ENCODE data around the gene CELA3A.
A peak's percentile ranks its signal among the peaks of the same experiment; 100 is the strongest.
"Not testable (repeated sequence)": the region's sequence is repeated elsewhere in the genome, so short reads cannot be mapped to it uniquely, and the experiment has no call there.

Gene CELA3A

DNA sequence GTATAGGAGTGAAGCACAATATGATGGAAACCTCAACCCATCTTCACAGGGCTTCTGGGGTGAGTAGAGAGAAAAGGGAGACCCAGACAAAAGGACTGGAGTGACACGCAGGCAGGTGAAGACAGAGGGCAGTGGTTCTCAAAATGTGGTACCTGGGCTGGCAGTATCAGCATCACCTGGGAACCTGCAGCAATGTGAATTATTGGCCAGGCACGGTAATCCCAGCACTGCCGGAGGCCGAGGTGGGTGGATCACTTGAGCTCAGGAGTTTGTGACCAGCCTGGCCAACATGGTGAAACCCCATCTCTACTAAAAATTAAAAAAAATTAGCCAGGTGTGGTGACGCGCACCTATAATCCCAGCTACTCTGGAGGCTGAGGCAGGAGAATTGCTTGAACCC, 19.3 kb upstream of the CELA3A start:
- DNase-seq, result not testable (repeated sequence)

DNA sequence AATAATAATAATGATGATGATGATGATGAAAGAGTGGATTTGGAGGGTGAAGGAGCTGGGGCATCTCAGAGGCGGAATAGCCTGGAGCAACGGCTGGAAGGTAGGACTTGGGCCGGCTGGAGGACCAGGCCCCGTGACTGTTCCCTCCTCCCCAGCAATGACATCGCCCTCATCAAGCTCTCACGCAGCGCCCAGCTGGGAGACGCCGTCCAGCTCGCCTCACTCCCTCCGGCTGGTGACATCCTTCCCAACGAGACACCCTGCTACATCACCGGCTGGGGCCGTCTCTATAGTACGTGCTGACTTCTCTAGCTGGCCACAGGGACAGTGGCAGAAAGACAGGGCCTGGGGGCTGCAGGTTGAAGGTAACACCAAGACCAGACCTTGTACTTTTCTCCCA, 17.9 kb upstream of the CELA3A start:
- DNase-seq, result not testable (repeated sequence)

DNA sequence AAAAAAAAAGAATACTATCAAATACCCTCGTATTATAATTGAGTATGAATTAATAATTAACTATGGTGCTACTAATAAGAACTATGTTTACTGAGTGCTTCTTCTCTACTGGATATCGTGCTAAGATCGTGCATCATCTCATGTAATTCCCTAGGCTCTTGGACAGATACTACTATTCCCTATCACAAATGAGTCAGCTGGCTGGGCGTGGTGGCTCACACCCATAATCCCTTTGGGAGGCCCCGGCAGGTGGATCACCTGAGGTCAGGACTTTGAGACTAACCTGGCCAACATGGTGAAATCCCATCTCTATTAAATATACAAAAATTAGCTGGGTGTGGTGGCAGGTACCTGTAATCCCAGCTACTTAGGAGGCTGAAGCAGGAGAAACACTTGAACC, 15.6 kb upstream of the CELA3A start:
- not testable (repeated sequence) for DNase-seq

DNA sequence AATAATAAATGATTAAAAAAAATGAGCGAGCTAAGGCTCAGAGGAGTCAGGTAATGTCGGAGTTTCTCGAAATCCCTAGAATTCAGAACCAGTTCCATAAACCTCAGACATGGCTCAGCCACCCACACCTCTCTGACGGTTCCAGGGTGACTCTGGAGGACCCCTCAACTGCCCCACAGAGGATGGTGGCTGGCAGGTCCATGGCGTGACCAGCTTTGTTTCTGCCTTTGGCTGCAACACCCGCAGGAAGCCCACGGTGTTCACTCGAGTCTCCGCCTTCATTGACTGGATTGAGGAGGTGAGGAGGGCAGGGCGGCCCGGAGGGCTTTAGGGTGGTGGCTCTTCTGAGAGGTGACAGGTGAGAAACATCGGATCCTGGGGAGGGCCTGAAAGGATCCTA, 15.1 kb upstream of the CELA3A start:
- not testable (repeated sequence) for DNase-seq

DNA sequence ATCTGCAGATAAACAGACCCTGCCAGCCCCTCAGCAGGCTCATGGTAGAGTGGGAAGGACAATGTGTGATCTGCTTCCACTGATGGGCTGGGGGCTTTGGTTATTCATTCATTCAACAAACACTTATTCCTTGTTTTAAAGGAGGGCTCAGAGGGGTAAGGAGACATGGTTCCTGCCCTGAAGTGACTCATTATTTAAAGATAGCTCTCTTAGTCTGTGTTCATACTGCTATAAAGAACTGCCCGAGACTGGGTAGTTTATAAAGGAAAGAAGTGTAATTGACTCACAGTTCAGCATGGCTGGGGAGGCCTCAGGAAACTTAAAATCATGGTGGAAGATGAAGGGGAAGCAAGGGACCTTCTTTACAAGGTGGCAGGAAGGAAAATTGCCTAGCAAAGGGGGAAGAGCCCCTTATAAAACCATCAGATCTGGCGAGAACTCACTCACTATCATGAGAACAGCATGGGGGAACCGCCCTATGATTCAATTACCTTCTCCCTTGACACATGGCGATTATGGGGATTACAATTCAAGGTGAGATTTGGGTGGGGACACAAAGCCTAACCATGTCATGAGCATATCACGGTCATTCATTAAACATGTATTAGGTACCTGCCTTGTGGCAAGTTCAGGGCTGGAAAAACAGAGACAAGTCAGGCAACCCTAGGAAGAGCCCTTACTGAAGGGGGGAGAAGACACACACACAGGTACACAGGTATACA, 11.6 kb upstream of the CELA3A start:
- DNase-seq, result not testable (repeated sequence)

DNA sequence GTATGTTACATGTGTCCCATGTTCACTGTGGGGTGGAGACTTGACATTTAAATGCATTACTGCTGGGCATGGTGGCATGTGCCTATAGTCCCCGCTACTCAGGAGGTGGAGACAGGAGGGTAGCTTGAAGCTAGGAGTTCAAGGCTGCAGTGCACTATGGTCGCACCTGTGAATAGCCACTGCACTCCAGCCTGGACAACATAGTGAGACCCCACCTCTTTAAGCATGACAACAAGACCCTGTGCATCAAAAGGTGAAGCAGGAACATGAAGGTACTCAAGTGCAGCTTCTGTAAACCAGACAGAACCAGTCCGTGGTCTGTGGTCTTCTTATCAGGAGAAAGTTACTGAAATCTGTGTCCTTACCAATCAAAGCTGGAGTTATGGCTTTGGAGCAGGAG, 9.3 kb upstream of the CELA3A start:
- DNase-seq, result not testable (repeated sequence)

DNA sequence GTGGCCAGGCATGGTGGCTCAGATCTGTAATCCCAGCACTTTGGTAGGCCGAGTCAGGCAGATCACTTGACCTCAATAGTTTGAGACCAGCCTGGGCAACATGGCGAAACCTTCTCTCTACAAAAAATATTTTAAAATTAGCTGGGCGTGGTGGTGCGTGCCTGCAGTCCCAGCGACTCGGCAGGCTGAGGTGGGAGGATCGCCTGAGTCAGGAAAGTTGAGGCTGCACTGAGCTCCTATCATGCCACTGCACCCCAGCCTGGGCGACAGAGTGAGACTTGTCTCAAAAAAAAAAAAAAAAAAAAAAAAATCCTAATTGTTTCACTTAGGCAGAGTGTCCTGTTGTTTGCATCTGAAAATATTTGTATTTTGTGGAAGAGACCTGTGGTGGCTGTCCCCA, 6.7 kb upstream of the CELA3A start:
- not testable (repeated sequence) for DNase-seq

DNA sequence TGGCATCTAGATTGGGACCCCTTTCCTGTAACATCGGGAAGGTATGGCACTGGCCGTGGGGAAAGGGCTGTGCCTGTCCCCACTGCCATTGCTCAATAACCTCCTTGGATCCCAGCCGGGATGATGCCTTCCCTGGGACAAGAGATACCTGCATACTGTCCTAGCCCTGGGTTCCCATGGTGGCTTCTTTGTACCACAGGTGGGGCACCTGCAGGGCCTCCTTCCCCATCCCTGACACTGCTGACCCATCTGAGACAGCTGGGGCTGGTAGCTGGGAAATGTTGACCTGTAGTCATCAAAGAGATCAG, 4.8 kb upstream of the CELA3A start:
- DNase-seq, result not testable (repeated sequence)

DNA sequence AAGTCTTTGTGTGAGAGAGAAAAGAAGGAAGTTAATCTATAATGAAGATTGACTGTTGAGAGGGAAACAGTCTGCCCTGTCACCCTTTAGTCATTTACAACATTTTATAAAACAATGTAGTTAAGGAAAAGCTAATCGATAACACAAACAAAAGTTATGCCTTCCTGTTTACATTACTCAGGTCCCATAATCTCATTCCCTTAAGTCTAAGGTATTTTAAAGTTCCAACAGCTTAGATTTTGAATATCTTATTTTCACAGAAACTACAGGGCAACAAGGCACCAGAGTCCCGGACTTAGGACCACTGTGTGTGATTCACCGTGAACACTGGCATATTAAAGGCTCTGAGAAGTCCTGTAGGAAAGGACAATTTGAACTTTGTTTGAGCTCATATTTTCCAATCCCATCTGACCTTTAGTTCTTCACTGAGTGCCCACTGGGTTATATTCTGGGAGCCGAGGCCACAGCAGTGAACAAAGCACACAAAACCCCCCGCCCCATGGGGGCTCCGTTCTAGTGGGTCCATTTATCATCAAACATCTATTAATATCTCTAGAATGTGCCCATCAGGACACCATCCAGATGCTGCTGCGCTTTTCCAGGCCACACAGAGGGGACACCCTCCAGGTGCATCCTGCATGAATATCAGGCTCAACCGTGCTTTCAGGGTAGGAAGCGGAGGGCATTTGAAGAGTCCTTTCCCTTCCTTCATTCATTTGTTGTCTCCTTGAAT, 3.4 kb upstream of the CELA3A start:
- not testable (repeated sequence) for DNase-seq

DNA sequence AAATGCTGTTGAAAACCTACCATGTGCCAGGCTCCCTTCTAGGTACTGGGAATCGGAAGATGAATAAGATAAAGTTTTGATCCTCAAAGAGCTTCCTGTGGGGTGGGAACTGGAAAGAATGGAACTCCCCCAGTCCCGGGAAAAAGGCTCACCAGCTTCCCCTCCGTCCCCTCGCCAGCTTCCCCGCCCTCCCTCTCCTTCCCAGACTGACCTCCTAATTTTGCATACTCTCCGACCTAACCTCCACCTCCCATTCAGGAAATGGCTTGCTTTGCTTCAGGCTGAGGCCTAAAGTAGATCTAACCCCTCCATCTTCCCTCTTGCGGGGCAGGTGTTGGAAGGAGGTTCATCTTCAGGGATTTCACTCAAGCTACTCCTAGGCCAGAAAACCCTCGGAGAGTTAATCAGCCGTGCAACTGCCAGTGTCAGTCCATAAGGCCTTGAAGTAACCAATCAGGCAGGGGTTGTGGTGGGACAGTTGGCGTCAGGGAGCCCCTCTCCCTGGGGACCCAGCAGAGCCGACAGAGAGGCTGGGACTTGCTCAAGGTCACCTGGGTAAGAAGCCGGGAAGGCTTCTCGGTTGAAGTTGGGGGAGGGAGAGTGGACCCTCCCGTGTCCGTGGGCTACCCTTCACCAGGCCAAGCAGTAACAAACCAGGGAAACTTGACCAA, 2.7 kb upstream of the CELA3A start:
- DNase-seq, result not testable (repeated sequence)

DNA sequence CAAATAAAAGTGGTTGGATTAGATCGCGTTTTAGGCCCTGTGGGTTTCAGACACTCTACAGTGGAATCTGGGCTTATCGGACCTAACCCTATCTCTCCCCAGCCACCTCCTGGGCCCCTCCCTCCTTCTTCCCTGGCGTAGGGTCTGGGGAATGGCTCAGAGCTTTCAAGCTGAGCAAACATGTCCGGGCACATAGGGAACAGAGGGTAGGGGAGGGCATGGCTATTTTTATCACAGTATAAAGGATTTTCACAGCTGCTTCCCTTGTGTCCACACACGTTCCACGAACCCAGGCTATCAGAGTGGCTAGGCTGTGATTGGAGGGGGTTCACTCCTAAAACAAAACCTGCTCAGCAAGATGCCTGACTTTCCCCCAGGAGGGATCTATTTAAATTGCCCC, 1.8 kb upstream of the CELA3A start:
- DNase-seq, result not testable (repeated sequence)

DNA sequence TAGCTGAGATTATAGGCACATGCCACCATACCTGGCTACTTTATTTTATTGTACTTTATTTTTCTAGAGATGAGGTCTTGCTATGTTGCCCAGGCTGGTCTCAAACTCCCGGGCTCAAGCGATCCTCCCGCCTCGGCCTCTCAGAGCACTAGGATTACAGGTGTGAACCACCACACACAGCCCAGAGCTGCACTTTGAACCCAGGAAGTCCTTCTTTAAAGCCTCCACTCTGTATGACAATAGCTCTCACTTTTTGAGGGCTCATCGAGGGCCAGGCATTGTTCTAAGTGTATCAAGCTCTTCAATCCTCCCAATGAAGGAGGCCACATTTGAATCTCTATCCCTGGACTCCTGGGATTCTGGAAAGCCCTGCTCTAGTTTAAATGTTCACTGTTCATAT, 1.0 kb downstream of the CELA3A start:
- DNase-seq, result not testable (repeated sequence)

DNA sequence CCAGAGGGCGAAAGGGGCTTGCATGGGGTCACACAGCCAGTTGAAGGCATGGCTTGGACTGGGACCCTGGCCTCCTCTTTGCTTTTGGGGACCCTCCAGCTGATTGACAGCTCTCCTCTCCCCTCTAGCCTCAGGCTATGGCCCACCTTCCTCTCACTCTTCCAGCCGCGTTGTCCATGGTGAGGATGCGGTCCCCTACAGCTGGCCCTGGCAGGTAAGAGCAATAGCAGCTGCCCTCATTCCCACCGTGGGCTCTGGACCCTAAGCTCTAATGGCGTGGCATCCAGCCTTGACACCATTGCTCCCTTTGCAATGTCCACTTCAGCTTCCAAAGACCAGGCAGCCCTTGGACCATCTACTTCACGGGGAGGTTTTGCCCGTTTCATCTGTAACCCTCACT, 1.4 kb downstream of the CELA3A start:
- not testable (repeated sequence) for DNase-seq

DNA sequence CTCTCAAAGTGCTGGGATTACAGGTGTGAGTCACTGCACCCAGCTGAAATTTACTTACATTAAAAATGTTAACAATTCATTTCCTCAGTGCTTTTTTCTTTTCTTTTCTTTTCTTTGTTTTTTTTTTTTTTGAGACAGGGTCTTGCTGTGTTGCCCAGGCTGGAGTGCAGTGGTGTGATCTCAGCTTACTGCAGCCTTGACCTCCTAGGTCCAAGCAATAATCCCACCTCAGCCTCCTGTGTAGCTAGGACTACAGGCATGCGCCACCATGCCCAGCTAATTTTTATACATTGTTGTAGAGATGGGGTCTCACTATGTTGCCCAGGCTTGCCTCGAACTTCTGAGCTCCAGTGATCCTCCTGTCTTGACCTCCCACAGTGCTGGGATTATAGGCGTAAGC, 2.5 kb downstream of the CELA3A start:
- DNase-seq, result not testable (repeated sequence)

DNA sequence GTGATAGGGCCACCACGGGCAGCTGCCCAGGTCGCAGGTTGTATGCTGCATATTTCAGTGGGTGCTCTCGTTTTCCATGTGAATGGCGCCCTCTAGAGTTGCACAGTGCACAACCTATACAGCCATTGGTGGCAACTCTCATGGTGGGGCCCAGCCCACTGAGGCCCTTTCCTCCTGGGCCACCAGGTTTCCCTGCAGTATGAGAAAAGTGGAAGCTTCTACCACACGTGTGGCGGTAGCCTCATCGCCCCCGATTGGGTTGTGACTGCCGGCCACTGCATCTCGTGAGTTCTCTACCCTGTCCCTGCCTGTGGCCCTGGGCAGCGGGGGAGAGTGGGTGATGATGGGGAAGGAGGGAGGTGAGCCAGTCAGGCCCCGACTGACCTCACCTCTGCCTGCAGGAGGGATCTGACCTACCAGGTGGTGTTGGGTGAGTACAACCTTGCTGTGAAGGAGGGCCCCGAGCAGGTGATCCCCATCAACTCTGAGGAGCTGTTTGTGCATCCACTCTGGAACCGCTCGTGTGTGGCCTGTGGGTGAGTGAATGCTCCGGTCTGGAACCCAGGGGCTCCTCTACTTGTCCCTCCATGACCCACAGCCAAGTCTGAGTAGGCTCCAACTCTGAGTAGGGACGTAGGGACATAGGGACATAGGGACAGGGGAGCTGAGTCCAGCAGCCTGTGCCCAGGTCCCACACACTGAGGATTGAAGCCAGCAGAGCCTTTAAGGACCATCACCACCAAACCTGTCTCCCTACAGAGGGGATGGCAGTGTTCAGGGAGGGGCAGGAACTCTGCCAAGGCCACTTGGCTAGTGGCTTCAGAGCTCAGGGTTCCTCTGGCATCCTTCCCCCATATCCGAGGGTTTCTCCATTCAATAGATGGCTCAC, 4.0 kb downstream of the CELA3A start:
- DNase-seq, result not testable (repeated sequence)

DNA sequence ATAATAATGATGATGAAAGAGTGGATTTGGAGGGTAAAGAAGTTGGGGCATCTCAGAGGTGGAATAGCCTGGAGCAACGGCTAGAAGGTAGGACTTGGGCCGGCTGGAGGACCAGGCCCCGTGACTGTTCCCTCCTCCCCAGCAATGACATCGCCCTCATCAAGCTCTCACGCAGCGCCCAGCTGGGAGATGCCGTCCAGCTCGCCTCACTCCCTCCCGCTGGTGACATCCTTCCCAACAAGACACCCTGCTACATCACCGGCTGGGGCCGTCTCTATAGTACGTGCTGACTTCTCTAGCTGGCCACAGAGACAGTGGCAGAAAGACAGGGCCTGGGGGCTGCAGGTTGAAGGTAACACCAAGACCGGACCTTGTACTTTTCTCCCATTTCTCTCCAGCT, 5.3 kb downstream of the CELA3A start:
- not testable (repeated sequence) for DNase-seq

DNA sequence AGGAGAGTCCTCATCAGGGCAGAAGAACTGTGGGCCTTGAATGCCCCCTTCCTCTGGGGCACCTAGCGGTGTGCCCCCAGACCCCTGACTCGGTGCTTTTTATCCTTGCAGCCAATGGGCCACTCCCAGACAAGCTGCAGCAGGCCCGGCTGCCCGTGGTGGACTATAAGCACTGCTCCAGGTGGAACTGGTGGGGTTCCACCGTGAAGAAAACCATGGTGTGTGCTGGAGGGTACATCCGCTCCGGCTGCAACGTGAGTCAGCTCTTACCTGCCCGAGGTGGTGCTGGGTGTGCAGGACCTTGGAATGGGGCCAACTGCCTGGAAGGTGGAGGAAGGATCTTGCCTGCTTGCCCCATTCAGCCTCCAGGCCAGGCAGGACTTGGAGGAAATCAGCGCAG, 5.8 kb downstream of the CELA3A start:
- DNase-seq, result not testable (repeated sequence)

DNA sequence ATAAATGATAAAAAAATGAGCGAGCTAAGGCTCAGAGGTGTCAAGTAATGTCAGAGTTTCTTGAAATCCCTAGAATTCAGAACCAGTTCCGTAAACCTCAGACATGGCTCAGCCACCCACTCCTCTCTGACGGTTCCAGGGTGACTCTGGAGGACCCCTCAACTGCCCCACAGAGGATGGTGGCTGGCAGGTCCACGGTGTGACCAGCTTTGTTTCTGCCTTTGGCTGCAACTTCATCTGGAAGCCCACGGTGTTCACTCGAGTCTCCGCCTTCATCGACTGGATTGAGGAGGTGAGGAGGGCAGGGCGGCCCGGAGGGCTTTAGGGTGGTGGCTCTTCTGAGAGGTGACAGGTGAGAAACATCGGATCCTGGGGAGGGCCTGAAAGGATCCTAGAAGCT, 8.1 kb downstream of the CELA3A start:
- not testable (repeated sequence) for DNase-seq

DNA sequence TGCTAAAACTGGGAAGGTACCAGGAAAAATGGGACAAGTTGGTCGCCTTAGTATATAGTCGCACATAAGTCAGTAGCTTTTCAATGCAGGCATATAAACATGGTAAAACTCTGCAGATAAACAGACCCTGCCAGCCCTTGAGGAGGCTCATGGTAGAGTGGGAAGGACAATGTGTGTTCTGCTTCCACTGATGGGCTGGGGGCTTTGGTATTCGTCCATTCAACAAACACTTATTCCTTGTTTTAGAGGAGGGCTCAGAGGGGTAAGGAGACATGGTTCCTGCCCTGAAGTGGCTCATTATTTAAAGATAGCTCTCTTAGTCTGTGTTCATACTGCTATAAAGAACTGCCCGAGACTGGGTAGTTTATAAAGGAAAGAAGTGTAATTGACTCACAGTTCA, 11.3 kb downstream of the CELA3A start:
- DNase-seq, result not testable (repeated sequence)

DNA sequence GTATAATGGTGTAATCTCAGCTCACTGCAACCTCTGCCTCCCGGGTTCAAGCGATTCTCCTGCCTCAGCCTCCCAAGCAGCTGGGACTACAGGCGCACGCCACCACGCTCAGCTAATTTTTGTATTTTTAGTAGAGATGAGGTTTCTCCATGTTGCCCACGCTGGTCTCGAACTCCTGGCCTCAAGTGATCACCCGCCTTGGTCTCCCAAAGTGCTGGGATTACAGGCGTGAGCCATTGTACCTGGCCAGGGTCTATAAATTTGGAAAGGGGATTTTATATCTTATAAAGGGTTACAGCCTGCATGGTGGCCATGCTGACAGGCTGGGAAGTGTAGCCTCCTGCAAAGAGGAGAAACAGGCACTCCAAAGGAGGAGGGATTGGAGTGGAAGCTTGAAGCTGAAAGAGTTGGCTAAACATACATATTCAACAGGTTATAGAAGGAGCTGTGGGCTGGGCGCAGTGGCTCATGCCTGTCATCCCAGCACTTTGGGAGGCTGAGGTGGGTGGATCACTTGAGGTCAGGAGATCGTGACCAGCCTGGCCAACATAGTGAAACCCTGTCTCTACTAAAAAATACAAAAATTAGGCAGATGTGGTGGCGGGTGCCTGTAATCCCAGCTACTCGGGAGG, 13.2 kb downstream of the CELA3A start:
- DNase-seq, result not testable (repeated sequence)

DNA sequence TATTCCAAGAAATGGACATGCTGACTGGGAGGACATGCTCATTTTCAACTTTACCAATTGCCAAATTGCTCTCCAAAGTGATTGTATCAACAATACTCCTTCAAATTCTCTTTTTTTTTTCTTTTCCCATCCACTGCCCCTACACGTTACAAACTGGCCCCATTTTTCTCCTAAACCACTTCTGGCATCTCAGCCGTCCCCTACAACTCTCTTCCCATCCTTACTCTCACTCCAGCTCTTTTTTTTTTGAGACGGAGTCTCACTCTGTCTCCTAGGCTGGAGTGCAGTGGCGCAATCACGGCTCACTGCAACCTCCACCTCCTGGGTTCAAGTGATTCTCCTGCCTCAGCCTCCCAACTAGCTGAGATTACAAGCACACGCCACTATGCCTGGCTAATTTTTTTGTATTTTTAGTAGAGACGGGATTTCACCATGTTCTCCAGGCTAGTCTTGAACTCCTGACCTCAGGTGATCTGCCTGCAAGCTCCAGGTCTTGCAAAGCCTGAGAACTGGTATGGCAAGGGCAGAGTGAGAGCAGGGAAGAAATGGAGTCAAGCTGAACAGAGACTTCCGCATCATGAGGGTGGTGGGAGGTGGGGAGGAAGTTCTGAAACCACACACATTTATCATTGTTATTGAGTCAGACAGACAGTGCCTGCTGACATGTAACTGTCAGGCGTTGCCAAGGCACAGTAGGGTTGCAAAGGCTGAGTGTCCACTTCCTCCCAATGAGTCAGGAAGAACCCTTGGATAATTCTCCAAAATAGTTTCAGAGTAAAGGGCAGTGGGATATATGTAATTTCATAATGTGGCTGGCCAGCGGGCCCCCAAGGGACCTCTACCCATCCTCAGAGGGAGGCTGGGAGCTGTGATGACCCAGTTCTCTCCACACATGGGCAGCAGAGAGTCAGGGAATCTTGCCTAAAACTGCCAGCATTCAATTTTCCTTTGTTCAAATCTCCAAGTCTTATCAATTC, 17.4 kb downstream of the CELA3A start:
- peak; percentile 38 for DNase-seq
